NCI-H345 treated with DMSO at 0.1 percent for 48 hours (cell line): ENCODE results near the gene B3GALT6.

Source experiments
- DNase-seq: peaks from one replicate; lab custom pipeline; 2025; ENCODE audit not compliant: unreplicated experiment; lab: John Stamatoyannopoulos, UW

Gene B3GALT6

DNA sequence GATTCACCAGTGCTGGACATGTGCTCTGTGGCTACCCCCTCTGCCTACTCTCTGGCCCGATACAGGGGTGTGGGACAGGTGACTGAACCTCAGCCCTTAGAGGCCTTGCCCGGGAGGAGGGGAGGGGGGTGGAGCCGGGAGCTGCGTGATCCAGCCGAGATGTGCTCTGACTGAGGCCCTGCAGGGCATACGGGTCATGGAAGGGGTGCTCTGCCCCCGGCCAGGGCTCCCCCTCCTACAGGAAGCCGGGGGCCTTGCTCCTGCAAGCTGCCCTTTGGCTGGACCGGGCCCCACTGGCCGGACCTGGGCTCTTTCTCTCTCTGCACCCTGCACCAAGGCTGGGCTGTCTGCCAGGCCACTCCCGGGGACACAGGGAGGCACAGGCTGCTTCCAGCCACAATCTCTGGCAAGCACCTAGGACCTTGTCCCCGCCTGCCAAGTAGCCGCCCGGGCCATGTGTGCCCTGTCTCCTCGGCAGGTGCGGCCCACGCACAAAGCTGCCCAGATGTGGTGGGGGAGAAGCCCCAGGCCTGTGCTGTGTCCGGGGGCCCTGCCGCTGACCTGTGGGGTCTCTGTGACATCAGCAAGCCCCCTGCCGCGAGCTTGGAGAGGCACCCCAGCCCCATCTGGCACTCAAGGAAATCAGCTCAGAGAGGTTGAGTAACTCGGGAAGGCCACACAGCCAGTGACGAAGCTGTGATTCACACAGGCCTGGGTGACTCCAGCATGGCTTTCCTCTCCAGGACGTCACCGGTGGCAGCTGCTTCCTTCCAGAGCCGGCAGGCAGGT lies 49.7 kb downstream of the B3GALT6 start:
- no peak for DNase-seq

DNA sequence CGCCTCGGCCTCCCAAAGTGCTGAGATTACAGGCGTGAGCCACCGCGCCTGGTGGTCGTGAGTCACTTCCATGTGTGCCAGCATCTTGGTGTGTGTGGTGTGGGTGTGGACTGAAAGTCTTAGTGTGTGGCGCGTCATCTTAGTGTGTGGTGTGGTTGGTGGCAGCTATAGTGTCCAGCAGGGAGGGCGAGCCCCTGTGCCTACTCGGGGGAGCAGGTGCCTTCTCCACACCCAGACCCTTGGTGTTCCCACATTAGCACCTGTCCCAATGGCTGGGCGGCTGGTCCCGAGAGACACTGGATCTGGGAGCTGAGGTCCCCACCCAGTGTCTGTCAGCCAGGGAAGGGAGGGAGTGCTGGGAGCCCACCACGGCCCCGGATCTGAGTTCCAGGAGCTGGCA lies 51.0 kb downstream of the B3GALT6 start:
- DNase-seq = no peak

- peak; percentile 20 for DNase-seq
Observed at GRCh38 chr1:1283821-1284220, 51.8 kb downstream of the B3GALT6 start.
